ENCODE results near the gene SPATS2.
"Not testable (repeated sequence)": the region's sequence is repeated elsewhere in the genome, so short reads cannot be mapped to it uniquely, and the experiment has no call there.

The SPATS2 gene

GRCh38 chr12:49414364-49414763, 47.1 kb downstream of the SPATS2 start:
- no peak for DNase-seq

DNA sequence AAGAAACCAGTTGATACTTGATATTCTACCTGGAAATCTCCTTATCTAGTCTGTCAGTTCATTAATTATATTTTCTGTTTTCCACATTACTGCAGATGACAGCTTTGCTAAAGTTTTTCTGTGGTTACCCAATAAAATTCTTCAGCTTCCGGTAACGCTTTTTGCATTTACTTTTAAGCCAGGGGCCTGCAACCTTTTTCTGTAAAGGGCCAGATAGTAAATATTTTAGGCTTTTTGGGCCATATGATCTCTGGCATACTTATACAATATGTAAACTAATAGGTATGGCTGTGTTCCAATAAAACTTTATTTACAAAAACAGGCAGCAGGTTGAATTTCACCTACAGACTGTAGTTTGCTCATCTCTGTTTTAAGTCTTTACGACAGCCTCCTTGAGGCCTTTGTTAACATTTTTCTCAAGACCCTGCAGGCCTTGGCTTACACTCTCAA, 48.3 kb downstream of the SPATS2 start:
- DNase-seq = no peak

- DNase-seq = no peak
Observed at GRCh38 chr12:49416892-49417291, 49.6 kb downstream of the SPATS2 start.

DNA sequence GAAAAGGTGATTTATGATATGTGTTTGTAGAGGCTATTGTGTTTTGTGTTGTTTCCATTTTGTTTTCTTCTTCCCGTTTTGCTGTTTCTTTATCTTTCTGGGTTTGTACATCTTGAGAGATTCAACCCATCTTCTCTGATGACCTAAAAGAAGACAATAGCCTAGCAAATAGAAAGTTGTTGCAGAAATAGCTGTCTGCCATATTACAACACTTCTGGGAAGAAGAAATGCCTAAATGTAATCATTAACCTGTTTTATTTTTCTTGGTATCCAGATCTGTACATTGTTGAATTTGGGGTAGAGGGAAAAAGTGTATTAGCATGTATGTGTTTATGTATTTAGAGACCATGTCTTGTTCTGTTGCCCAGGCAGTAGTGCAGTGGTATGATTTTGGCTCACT, 50.3 kb downstream of the SPATS2 start:
- no peak for DNase-seq

DNA sequence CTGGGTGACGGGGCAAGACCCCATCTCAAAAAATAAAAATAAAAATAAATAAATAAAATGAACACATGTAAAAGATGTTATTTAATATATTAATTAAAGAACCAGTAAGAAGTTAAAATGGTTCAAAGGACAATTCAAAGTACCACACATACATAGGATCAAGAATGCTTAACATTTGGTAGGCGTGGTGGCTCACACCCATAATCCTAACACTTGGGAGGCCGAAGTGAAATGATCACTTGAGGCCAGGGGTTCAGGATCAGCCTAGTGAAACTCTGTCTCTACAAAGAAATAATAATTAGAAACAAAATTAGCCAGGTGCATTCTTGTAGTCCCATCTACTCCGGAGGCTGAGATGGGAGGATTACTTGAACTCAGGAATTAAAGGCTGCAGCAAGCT, 53.3 kb downstream of the SPATS2 start:
- no peak for DNase-seq

DNA sequence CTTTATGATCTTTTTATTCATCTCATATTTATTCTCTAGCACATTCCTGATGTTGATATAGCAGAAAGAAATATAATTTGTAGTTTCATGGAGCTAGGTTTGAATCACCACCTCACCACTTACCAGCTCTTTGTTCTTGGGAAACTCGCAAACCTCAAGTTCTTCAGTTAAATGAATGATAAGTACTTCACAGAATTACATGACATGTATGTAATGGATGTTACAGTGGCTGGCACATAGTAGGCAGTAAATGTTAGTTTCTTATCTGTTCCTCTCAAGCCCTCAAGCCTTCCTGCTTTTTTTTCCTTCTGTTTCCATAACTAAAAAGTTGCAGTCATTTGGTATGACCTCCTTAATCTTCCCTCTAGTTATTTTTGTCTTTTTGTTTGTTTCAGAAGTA, 54.9 kb downstream of the SPATS2 start:
- DNase-seq = no peak

GRCh38 chr12:49428793-49429192, 61.5 kb downstream of the SPATS2 start:
- no peak for DNase-seq

DNA sequence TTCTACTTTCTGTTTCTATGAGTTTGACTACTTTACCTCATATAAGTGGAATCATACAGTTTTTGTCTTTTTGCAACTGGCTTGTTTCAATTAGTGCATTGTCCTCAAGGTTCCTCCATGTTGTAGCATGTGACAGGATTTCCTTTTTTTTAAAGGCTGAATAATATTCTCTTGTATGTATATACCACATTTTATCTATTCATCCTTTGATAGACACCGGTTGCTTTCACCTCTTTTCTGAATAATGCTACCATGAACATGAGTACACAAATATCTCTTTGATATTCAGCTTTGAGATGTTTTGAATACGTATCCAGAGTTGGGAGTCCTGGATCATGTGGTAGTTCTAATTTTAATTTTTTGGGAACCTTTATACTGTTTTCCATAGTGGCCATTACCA, 65.4 kb downstream of the SPATS2 start:
- DNase-seq = no peak

DNA sequence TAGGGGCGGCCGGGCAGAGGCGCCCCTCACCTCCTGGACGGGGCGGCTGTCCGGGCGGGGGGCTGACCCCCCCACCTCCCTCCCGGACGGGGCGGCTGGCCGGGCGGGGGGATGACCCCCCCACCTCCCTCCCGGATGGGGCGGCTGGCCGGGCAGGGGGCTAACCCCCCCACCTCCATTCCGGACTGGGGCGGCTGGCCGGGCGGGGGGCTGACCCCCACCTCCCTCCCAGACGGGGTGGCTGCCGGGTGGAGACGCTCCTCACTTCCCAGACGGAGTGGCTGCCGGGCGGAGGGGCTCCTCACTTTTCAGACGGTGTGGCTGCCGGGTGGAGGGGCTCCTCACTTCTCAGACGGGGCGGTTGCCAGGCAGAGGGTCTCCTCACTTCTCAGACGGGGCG, 69.5 kb downstream of the SPATS2 start:
- DNase-seq = not testable (repeated sequence)

DNA sequence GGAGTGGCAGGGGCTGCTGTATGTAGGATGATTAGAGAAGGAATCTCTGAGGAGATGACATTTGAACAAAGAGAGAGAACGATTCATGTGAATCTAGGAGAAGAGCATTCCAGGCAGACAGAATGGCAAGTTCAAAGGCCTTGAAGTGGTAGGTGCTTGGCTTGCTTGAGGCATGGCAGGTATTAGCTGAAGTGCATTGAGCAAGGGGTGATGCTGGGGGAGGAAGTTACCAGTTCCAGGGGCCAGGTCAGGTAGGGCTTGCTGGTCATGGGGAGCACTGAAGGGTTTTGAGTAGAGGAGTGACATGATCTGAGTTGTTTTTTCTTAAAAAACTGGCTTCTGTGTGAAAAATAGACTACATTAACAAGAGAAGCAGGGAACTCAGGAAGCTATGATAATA, 71.8 kb downstream of the SPATS2 start:
- DNase-seq = no peak

GRCh38 chr12:49440035-49440434, 72.8 kb downstream of the SPATS2 start:
- no peak for DNase-seq

- no peak for DNase-seq
Observed at GRCh38 chr12:49442915-49443314, 75.7 kb downstream of the SPATS2 start.

GRCh38 chr12:49446571-49446970, 79.3 kb downstream of the SPATS2 start:
- DNase-seq = no peak

DNA sequence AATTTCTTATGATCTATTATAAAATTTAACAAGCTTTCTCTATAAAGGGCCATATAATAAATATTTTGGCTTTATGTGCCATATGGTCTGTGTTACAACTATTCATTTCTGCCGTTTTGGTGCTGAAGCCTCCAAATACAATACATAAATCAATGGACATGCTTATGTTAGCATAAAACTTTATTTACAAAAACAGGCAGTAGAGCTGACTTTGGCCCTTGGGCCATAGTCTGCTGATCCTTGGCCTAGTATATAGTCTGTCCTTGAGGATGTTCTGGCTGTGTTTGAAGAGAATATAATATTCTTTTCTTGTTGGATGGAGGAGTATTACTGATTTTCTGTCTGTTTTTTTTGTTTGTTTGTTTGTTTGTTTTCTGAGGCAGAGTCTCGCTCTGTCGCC, 81.6 kb downstream of the SPATS2 start:
- no peak for DNase-seq

GRCh38 chr12:49451468-49452259, 84.4 kb downstream of the SPATS2 start:
- DNase-seq = no peak

DNA sequence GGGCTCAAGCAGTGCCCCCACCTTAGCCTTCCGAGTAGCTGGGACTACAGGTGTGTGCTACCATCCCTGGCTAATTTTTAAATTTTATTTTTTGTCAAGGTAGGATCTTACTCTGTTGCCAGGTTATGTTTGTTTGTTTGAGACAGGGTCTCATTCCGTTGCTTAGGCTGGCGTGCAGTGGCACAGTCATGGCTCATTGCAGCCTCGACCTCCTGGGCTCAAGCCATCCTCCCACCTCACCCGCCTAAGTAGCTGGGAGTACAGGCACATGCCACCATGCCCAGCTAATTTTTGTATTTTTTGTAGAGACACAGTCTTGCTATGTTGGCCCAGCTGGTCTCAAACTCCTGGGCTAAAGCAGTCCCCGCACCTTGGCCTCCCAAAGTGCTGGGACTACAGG, 88.2 kb downstream of the SPATS2 start:
- no peak for DNase-seq

DNA sequence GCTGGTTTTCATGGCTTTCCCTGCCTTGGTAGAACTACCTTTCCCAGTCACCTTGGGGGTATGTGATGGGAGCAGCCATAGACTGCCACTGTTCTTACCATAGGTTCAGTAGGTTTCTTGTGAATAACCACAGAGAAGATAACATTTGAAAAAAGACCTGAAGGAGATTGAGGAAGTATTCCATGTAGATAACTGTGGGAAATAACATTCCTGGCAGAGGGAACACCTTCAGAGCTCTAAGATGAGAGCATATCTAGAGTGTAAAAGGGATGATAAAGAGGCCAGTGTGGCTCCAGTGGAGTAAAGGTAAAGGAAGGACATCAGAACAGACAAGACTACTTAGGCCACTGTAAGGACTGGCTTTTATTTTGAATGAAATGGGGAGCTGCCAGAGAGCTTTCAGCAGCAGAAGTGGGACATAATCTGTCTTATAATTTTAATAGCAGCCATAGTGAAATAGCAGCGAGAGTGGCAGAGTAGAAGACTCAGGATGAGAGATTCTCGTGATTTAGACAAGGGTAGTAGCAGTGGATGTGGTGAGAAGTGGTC, 88.9 kb downstream of the SPATS2 start:
- no peak for DNase-seq

DNA sequence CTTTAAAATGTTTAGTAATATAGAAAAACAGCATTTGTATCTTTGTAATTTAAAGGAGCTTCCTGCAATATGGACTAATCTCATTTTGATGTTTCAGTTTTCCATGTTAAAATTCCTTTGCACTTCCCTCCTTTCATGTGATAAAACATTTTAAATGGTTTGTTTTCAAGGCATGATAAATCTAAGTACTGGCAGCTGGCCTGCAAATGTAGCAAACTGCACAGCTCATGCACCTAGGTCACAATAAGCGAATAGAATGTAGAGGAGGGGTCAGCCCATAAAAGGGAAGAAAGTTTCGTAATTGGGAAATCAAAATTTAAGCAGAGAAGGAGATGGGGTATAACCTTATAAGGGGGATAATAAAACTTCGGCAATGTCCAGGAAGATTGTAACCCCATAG, 91.6 kb downstream of the SPATS2 start:
- no peak for DNase-seq

- no peak for DNase-seq
Observed at GRCh38 chr12:49461221-49461620, 94.0 kb downstream of the SPATS2 start.

GRCh38 chr12:49462083-49462744, 95.0 kb downstream of the SPATS2 start:
- DNase-seq = no peak

DNA sequence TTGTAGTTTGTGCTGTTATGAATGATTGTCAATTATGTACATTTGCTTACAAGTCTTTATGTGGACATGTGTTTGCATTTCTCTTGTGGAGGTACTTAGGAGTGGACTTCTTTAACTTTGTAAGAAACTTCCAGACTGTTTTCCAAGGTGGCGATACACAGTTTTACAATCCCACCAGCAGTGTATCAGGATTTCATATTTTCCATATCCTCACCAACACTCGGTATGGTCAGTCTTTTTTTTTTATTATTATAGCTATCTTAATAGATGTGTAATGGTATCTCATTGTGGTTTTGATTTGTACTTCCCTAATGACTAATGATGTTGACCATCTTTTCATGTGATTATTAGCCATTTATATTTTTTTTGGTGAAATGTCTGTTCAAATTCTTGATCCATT, 97.9 kb downstream of the SPATS2 start:
- DNase-seq = no peak

- no peak for DNase-seq
Observed at GRCh38 chr12:49470986-49471385, 103.7 kb downstream of the SPATS2 start.

- no peak for DNase-seq
Observed at GRCh38 chr12:49471557-49471956, 104.3 kb downstream of the SPATS2 start.

GRCh38 chr12:49476091-49476490, 108.8 kb downstream of the SPATS2 start:
- no peak for DNase-seq

Data from stimulated activated CD4-positive, alpha-beta T cell treated with anti-CD3 and anti-CD28 coated beads, Interleukin-2, amount 100 ng/mL, for 48 hours (primary cell).